Measurements from ENCODE around the gene DDX23.
A peak's percentile ranks its signal among the peaks of the same experiment; 100 is the strongest.

Gene DDX23

DNA sequence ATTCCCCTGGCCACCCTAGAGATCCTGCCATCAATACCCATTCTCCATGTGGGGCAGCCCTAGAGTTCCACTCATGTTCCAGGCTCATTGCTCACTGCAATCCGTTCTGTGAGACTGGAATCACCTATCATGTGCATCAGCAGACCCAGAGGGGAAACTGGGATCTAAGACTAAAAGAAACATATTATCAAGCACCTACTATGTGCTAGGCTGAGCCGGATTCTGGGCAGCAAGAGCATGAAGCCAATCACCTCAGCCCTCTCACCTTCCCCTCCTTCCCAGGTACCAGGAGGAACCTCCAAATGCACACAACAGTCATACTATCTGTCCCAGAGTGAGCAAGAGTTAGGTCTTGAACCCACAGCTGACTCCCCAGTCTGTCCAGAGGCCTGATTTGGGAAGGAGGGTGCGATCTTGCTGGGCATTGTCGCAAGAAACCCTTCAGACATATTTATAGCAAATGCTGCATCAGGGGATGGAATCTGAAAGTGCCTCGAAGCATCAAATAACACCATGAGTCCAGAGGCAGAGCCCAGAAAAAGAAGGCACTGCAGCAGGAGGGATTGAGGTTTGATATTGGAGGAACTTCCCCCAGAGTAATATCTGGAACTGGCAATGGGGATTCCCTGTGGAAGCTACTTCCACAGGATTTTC, 40.4 kb downstream of the DDX23 start:
- no peaks in the 10 kb centered on the region for H3K36me3 ChIP-seq (ENCODE audit: control insufficient read depth, low read depth, low read length)
- H3K27me3 ChIP-seq (ENCODE audit: control insufficient read depth, insufficient read depth, low read length): peaks cover 28% of the 10 kb centered on the region
- no peak overlapping the region for H3K9ac ChIP-seq (ENCODE audit: low read length)
- H3K27ac ChIP-seq (ENCODE audit: low read length): no peak overlapping the region
- H3K4me3 ChIP-seq (ENCODE audit: low read length): no peak overlapping the region
- H3K4me1 ChIP-seq (ENCODE audit: control insufficient read depth, low read depth, low read length): peaks cover 10% of the 10 kb centered on the region
- no peaks in the 10 kb centered on the region for H3K9me3 ChIP-seq (ENCODE audit: control insufficient read depth, low read depth, low read length)

DNA sequence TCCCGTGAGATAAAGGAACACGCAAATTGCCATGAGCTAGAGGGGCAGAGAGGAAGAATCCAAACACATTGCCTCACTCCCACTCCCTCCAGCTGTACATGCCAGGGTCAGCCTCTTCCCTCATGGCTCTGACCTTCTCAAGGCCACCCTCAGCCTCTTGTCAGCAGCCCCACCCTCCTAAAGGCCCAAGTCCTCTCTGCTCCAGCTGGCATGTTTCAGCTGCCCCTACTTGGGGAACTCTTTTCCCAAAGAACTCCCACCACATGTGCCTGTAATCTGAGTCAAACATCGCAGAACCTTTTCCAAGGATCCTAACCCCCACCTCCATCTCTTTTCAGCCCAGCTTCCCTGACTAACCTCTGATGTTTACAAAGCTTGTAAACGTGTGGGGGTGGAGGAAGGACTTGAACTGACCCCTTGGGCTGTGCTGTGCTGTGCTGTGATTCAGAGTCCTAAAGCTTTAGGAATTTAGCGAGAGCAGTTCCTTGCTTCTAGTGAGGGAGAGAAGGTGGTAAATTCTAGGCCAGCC, 41.0 kb downstream of the DDX23 start:
- no peaks in the 10 kb centered on the region for H3K36me3 ChIP-seq (ENCODE audit: control insufficient read depth, low read depth, low read length)
- peaks cover 22% of the 10 kb centered on the region for H3K27me3 ChIP-seq (ENCODE audit: control insufficient read depth, insufficient read depth, low read length)
- no peak overlapping the region for H3K4me3 ChIP-seq (ENCODE audit: low read length)
- H3K27ac ChIP-seq (ENCODE audit: low read length): no peak overlapping the region
- no peak overlapping the region for H3K9ac ChIP-seq (ENCODE audit: low read length)
- no peaks in the 10 kb centered on the region for H3K9me3 ChIP-seq (ENCODE audit: control insufficient read depth, low read depth, low read length)
- peaks cover 7% of the 10 kb centered on the region for H3K4me1 ChIP-seq (ENCODE audit: control insufficient read depth, low read depth, low read length)

DNA sequence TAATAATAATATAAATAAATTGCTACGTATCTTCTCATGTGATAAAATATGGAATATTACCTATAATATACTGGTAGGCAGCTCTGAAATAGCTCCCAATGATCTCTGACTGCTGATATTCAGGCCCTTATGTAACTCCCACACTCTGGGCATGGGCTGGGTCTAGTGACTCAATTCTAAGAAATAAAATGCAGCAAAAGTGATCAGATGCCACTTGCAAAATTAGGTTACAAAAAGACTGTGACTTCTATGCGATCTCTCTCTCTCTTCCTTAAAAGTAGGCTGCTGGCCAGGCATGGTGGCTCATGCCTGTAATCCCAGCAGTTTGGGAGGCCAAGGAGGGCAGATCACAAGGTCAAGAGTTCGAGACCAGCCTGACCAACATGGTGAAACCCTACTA, 44.0 kb downstream of the DDX23 start:
- H3K4me1 ChIP-seq (ENCODE audit: control insufficient read depth, low read depth, low read length): peaks cover 5% of the 10 kb centered on the region
- H3K27ac ChIP-seq (ENCODE audit: low read length): no peak overlapping the region
- H3K36me3 ChIP-seq (ENCODE audit: control insufficient read depth, low read depth, low read length): no peaks in the 10 kb centered on the region
- H3K27me3 ChIP-seq (ENCODE audit: control insufficient read depth, insufficient read depth, low read length): peaks cover 14% of the 10 kb centered on the region
- H3K9me3 ChIP-seq (ENCODE audit: control insufficient read depth, low read depth, low read length): no peaks in the 10 kb centered on the region
- H3K4me3 ChIP-seq (ENCODE audit: low read length): no peak overlapping the region
- H3K9ac ChIP-seq (ENCODE audit: low read length): no peak overlapping the region

DNA sequence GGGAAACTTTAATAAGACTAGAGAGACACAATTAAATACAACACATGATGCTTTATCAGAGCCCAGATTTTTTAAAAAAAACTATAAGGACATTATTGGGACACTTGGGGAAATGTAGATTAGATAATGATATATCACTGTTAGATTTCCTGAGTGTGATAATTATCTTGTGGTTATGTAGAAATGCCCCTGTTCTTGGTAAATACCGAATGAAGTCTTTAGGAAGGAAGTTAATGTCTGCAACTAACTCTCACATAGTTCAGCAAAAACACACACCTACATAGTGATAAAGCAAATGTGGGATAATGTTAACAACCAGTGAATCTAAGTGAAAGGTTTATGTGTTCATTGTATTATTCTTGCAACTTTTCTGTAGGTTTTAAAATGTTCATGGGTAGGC, 48.3 kb downstream of the DDX23 start:
- Histone ChIP-seq H3K27me3 (ENCODE audit: control insufficient read depth, insufficient read depth, low read length) (no peaks in the 10 kb centered on the region), H3K4me3 (ENCODE audit: low read length) (no peak overlapping the region), H3K36me3 (ENCODE audit: control insufficient read depth, low read depth, low read length) (no peaks in the 10 kb centered on the region), H3K9ac (ENCODE audit: low read length) (no peak overlapping the region), H3K4me1 (ENCODE audit: control insufficient read depth, low read depth, low read length) (no peaks in the 10 kb centered on the region), H3K27ac (ENCODE audit: low read length) (no peak overlapping the region), H3K9me3 (ENCODE audit: control insufficient read depth, low read depth, low read length) (no peaks in the 10 kb centered on the region)

DNA sequence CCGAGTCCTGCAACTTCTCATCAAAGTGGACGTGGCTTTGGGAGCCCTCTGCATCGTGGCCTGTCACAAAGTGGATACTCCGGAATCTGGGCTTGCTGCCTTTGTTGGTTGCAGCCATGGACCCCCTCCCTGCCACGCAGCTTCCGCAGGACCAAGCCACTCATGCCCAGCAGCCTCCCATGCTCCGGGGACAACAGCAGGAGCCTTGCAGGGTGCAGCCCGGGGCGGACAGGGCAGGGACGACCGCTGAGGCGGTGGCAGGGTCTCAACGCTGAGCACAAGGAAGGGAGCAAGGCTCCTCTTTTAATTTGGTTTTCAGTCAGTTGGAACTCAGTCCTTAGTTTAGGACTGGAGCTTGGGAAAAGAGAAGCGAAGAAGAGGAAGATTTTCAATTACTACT, 51.0 kb downstream of the DDX23 start:
- Histone ChIP-seq H3K4me1 (ENCODE audit: control insufficient read depth, low read depth, low read length) (peaks cover 3% of the 10 kb centered on the region), H3K9me3 (ENCODE audit: control insufficient read depth, low read depth, low read length) (no peaks in the 10 kb centered on the region), H3K9ac (ENCODE audit: low read length) (no peak overlapping the region), H3K27ac (ENCODE audit: low read length) (no peak overlapping the region), H3K36me3 (ENCODE audit: control insufficient read depth, low read depth, low read length) (no peaks in the 10 kb centered on the region), H3K4me3 (ENCODE audit: low read length) (no peak overlapping the region), H3K27me3 (ENCODE audit: control insufficient read depth, insufficient read depth, low read length) (no peaks in the 10 kb centered on the region)

DNA sequence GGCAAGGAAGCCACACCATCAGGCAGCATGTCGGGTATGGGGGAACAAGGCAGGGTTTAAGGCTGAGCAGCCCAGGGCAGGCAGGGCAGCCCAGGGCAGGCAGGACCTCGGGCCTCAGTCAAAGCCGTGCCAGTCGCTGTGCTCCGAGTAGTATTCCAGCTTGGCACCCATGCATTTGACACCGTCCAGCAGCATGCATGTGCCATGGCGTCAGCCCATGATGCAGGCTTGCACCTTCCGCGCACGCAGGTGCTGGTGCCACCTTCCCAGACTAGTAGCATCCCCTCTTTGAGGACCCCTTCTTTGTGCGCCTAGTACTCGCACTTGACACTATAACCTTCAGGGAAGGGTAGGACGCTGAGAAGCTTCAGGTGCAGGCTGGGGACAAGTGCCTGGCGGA, 51.5 kb downstream of the DDX23 start:
- Histone ChIP-seq H3K4me1 (ENCODE audit: control insufficient read depth, low read depth, low read length) (peaks cover 4% of the 10 kb centered on the region), H3K9ac (ENCODE audit: low read length) (no peak overlapping the region), H3K9me3 (ENCODE audit: control insufficient read depth, low read depth, low read length) (no peaks in the 10 kb centered on the region), H3K4me3 (ENCODE audit: low read length) (no peak overlapping the region), H3K36me3 (ENCODE audit: control insufficient read depth, low read depth, low read length) (no peaks in the 10 kb centered on the region), H3K27me3 (ENCODE audit: control insufficient read depth, insufficient read depth, low read length) (no peaks in the 10 kb centered on the region), H3K27ac (ENCODE audit: low read length) (no peak overlapping the region)

DNA sequence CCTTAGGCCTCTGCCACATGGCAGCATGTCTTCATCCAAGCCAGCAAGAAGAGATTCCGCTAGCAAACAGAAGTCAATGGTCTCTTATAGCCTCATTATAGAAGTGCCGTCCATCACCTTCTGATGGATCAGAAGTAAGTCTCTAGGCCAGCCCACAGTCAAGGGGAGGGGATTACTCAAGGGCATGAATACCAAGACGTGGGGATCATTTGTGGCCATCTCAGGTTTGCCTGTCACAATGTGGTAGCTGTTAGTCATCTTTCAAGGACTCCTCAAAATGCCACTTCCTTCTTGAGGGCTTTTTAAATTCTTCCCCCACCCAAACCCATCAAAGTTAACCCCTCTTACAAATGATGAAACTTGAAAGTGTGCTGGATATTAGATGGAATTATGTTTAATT, 55.0 kb downstream of the DDX23 start:
- Histone ChIP-seq H3K36me3 (ENCODE audit: control insufficient read depth, low read depth, low read length) (no peaks in the 10 kb centered on the region), H3K27me3 (ENCODE audit: control insufficient read depth, insufficient read depth, low read length) (no peaks in the 10 kb centered on the region), H3K27ac (ENCODE audit: low read length) (no peak overlapping the region), H3K9ac (ENCODE audit: low read length) (no peak overlapping the region), H3K9me3 (ENCODE audit: control insufficient read depth, low read depth, low read length) (no peaks in the 10 kb centered on the region), H3K4me3 (ENCODE audit: low read length) (no peak overlapping the region), H3K4me1 (ENCODE audit: control insufficient read depth, low read depth, low read length) (peaks cover 4% of the 10 kb centered on the region)

DNA sequence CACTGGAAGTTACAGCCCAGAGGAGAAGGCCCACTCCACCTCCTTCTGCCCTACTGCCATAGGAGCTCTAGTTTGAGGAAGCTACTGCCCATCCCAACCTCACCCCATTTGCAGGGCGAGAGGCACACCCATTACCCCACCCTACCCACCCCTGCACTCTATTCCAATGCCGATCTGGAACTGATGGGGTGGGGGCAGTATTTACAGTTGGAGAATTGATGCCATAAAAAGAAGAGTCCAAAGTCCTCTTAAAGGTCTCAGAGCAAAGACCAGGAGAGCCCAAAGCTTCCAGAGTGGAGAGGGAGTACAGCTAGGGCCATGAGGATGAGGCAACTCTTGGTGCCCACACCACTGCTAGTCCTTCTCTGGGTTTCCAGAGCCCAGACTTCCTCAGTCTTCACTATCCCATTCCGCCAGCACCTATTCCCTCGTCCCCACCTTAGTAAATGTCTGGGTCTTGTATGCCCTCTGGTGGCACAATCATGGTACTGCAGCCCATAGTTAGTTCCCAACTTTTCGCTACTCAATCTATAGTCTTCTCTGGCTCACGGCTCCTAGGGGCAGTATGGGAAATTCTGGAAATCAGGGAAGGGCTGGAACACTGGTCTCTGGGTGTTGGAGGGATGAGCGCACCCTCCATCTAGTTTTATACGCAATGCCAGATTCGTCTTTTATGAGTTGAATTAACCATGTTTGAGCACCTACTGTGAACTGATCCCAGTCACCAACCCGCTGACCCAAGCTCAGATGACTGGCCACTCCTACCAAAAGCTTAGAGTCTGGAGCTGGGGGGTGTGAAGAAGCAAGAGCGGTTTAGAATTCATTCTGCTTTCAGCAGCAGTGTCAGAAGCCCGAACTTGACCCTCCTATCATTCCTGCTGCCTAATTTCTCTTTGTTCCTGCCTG, 56.2 kb downstream of the DDX23 start:
- H3K27ac ChIP-seq (ENCODE audit: low read length): no peak overlapping the region
- no peaks in the 10 kb centered on the region for H3K36me3 ChIP-seq (ENCODE audit: control insufficient read depth, low read depth, low read length)
- H3K9ac ChIP-seq (ENCODE audit: low read length): no peak overlapping the region
- H3K27me3 ChIP-seq (ENCODE audit: control insufficient read depth, insufficient read depth, low read length): no peaks in the 10 kb centered on the region
- peak overlapping the region; percentile 3 for H3K4me3 ChIP-seq (ENCODE audit: low read length)
- no peaks in the 10 kb centered on the region for H3K9me3 ChIP-seq (ENCODE audit: control insufficient read depth, low read depth, low read length)
- peaks cover 4% of the 10 kb centered on the region for H3K4me1 ChIP-seq (ENCODE audit: control insufficient read depth, low read depth, low read length)

DNA sequence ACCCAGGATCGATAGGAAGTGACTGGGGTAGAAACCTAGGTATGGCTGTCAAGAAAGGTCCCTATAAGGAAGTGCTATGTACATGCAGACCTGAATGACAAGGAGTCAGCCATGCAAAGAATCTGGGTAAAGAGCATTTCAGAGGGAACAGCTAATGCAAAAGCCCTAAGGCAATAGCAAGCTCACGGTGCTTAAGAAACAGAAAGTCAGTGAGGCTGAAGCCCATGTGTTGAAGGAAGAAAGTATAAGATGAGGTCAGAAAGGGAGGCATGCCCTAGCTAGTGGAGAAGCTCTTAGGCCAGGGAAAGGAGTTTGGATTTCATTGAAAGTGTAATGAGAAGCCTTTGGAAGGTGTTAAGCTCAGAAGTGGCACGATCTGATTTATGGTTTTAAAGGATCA, 57.1 kb downstream of the DDX23 start:
- H3K27me3 ChIP-seq (ENCODE audit: control insufficient read depth, insufficient read depth, low read length): no peaks in the 10 kb centered on the region
- no peak overlapping the region for H3K4me3 ChIP-seq (ENCODE audit: low read length)
- no peaks in the 10 kb centered on the region for H3K9me3 ChIP-seq (ENCODE audit: control insufficient read depth, low read depth, low read length)
- H3K36me3 ChIP-seq (ENCODE audit: control insufficient read depth, low read depth, low read length): no peaks in the 10 kb centered on the region
- no peak overlapping the region for H3K9ac ChIP-seq (ENCODE audit: low read length)
- H3K4me1 ChIP-seq (ENCODE audit: control insufficient read depth, low read depth, low read length): peaks cover 9% of the 10 kb centered on the region
- H3K27ac ChIP-seq (ENCODE audit: low read length): no peak overlapping the region

DNA sequence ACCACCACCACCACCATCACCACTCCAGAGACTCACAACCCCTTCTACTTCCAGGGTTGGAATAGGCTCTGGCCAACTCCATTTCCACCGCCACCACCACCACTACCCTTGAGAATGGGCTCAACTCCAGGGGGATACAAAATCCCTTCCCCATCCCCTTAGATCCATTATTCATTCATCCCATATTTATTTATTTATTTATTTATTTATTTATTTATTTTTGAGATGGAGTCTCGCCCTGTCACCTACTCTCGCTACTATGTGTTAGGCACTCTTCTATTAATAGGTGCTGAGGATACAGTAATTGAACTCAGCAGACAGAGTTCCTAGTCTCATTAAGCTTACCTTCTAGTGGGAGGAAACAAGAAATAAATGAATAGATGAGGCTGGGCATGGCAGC, 58.3 kb downstream of the DDX23 start:
- H3K36me3 ChIP-seq (ENCODE audit: control insufficient read depth, low read depth, low read length): no peaks in the 10 kb centered on the region
- no peak overlapping the region for H3K27ac ChIP-seq (ENCODE audit: low read length)
- no peaks in the 10 kb centered on the region for H3K9me3 ChIP-seq (ENCODE audit: control insufficient read depth, low read depth, low read length)
- no peaks in the 10 kb centered on the region for H3K27me3 ChIP-seq (ENCODE audit: control insufficient read depth, insufficient read depth, low read length)
- no peak overlapping the region for H3K9ac ChIP-seq (ENCODE audit: low read length)
- no peak overlapping the region for H3K4me3 ChIP-seq (ENCODE audit: low read length)
- peaks cover 10% of the 10 kb centered on the region for H3K4me1 ChIP-seq (ENCODE audit: control insufficient read depth, low read depth, low read length)

DNA sequence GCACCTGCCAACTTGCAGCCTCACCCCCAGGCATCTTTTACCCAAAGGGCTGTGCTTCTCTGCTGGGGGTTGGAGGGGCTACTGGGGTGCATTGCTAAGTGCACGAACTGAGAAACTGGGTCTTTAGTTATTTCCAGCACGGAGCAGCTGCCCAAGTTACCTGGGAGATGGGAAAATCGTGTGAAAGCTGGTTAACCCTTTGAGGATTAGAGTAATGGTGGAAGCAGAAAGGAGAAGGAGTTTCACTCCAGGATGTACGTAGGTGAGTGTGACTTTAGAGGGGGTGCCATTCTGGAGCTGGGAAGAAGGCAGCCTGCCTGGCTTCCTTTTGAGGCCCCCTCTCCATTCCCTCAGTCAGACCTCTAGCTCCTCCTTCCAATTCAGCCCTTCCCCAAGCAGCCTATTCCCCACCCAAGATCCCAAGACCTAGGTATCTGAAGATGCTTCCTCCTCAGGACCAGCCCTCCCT, 62.1 kb downstream of the DDX23 start:
- Histone ChIP-seq H3K4me1 (ENCODE audit: control insufficient read depth, low read depth, low read length) (peaks cover 11% of the 10 kb centered on the region), H3K27ac (ENCODE audit: low read length) (no peak overlapping the region), H3K4me3 (ENCODE audit: low read length) (peak overlapping the region; percentile 77), H3K9ac (ENCODE audit: low read length) (no peak overlapping the region), H3K9me3 (ENCODE audit: control insufficient read depth, low read depth, low read length) (no peaks in the 10 kb centered on the region), H3K27me3 (ENCODE audit: control insufficient read depth, insufficient read depth, low read length) (peaks cover 7% of the 10 kb centered on the region), H3K36me3 (ENCODE audit: control insufficient read depth, low read depth, low read length) (no peaks in the 10 kb centered on the region)
